ENCODE measurements around the gene PACRG. TPM values are rescaled to one million over a fixed set of nuclear protein-coding genes. Genes with fewer than 3 reads are reported as not detected.

PACRG gene
- total and polyA plus RNA-seq, 8 donors: 1.5 to 6.8 (median 4.6) TPM

GRCh38 chr6:163218361-163218894, 490.7 kb downstream of the PACRG start:
- no peak for DNase-seq
- no peaks in the 10 kb centered on the region for H3K4me1 ChIP-seq
- H3K9me3 ChIP-seq: no peaks in the 10 kb centered on the region
- H3K27me3 ChIP-seq: no peaks in the 10 kb centered on the region
- no peak overlapping the region for H3K4me3 ChIP-seq
- no peak for ATAC-seq
- no peak for TF ChIP-seq CTCF (IDR thresholded peaks at IDR 0.05)
- H3K27ac ChIP-seq: no peak overlapping the region
- H3K36me3 ChIP-seq: no peaks in the 10 kb centered on the region
- intact Hi-C loops (cut with DNase I): no loop called here

GRCh38 chr6:163226181-163226835, 498.5 kb downstream of the PACRG start:
- Histone ChIP-seq H3K27me3 (no peaks in the 10 kb centered on the region), H3K4me3 (no peak overlapping the region), H3K9me3 (peaks cover 0 to 8% of the 10 kb centered on the region in 2 donors), H3K4me1 (no peaks in the 10 kb centered on the region), H3K27ac (no peak overlapping the region), H3K36me3 (no peaks in the 10 kb centered on the region)
- ATAC-seq (no peak), DNase-seq (no peak)
- intact Hi-C loops (cut with DNase I): no loop called here
- no peak for TF ChIP-seq CTCF (IDR thresholded peaks at IDR 0.05)

- TF ChIP-seq CTCF (IDR thresholded peaks at IDR 0.05): no peak
- ATAC-seq (no peak), DNase-seq (no peak)
- Histone ChIP-seq H3K27ac (no peak overlapping the region), H3K4me1 (no peaks in the 10 kb centered on the region), H3K9me3 (peaks cover 0 to 8% of the 10 kb centered on the region in 2 donors), H3K27me3 (no peaks in the 10 kb centered on the region), H3K36me3 (no peaks in the 10 kb centered on the region), H3K4me3 (no peak overlapping the region)
- intact Hi-C loops (cut with DNase I): no loop called here
Measured at GRCh38 chr6:163226836-163227485, 499.2 kb downstream of the PACRG start.

- DNase-seq (no peak), ATAC-seq (no peak)
- peaks cover 0 to 8% of the 10 kb centered on the region in 2 donors for H3K9me3 ChIP-seq
- no peaks in the 10 kb centered on the region for H3K36me3 ChIP-seq
- H3K27ac ChIP-seq: no peak overlapping the region
- TF ChIP-seq CTCF (IDR thresholded peaks at IDR 0.05): no peak
- no peaks in the 10 kb centered on the region for H3K4me1 ChIP-seq
- no peaks in the 10 kb centered on the region for H3K27me3 ChIP-seq
- no peak overlapping the region for H3K4me3 ChIP-seq
- intact Hi-C loops (cut with DNase I): no loop called here
Measured at GRCh38 chr6:163228041-163228440, 500.3 kb downstream of the PACRG start.

GRCh38 chr6:163229050-163229449, 501.3 kb downstream of the PACRG start:
- no peak overlapping the region for H3K4me3 ChIP-seq
- no peaks in the 10 kb centered on the region for H3K27me3 ChIP-seq
- DNase-seq (no peak), ATAC-seq (no peak)
- intact Hi-C loops (cut with DNase I): no loop called here
- H3K4me1 ChIP-seq: no peaks in the 10 kb centered on the region
- TF ChIP-seq CTCF (IDR thresholded peaks at IDR 0.05): no peak
- no peak overlapping the region for H3K27ac ChIP-seq
- H3K9me3 ChIP-seq: peaks cover 0 to 6% of the 10 kb centered on the region in 2 donors
- H3K36me3 ChIP-seq: no peaks in the 10 kb centered on the region

All from left lung (tissue), 10 donors.